MG63 (cell line): ENCODE results near the gene NOP10. TPM values are rescaled to one million over a fixed set of nuclear protein-coding genes. Genes with fewer than 3 reads are reported as not detected.
"Not testable (repeated sequence)": the region's sequence is repeated elsewhere in the genome, so short reads cannot be mapped to it uniquely, and the experiment has no call there.

Experiments used
- DNase-seq: peaks from one replicate; pipeline ENCODE4 v3.0.0-alpha.2; 2020
- H3K27me3 ChIP-seq: fragments of 250-450 bp; sonication (Bioruptor Pico); 2 replicates; pipeline ENCODE4 v1.5.1; 2020; ENCODE audit warnings: mild to moderate bottlenecking, moderate library complexity
- H3K36me3 ChIP-seq: fragments of 250-450 bp; sonication (Bioruptor Pico); 2 replicates; pipeline ENCODE4 v1.5.1; 2020; ENCODE audit warnings: mild to moderate bottlenecking, moderate library complexity
- H3K4me3 ChIP-seq: fragments of 250-450 bp; sonication (Bioruptor Pico); 2 replicates; pipeline ENCODE4 v1.5.1; 2020; ENCODE audit warnings: mild to moderate bottlenecking, moderate library complexity
- H3K9me3 ChIP-seq: fragments of 250-450 bp; sonication (Bioruptor Pico); 2 replicates; pipeline ENCODE4 v1.5.1; 2020; ENCODE audit warnings: mild to moderate bottlenecking, moderate library complexity
- total RNA-seq: library from RNA; depleted of rRNA; stranded (reverse); fragments of >200 nt; shearing (Covaris generic); gene quantifications from 2 replicates; pipeline ENCODE4 v1.2.3, GENCODE V29; 2014; ENCODE audit warnings: low replicate concordance

Gene NOP10
- total RNA-seq, 1 experiment from 2014 or later, result 180 TPM

- no peak for DNase-seq
- Histone ChIP-seq H3K36me3 (no peaks in the 10 kb centered on the region; the same call in 1 of the 2 replicates), H3K4me3 (no peak overlapping the region), H3K9me3 (no peaks in the 10 kb centered on the region), H3K27me3 (no peaks in the 10 kb centered on the region)
Measured at GRCh38 chr15:34362047-34362773, 19.3 kb upstream of the NOP10 start.

DNA sequence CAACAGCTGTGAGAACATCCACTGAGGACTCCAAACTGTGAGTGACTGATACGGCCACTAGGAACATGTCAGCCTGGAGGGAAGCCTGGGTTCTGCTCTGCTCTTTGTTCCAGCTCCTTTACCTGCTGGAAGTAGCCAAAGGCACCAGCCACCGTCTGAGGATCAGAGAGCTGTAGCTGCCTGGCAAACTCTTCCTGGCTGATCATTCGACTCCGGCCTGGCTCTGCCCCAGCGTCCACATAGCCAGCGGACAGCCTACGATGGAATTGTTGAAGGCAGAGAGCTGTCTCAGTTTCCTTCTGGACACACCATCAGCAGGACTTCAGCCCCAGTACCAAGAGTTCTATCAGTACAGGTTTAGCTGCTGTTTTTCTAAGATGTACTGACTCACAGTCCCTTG, 18.3 kb upstream of the NOP10 start:
- H3K27me3 ChIP-seq, result no peaks in the 10 kb centered on the region
- H3K4me3 ChIP-seq, result no peak overlapping the region
- DNase-seq, result no peak
- no peaks in the 10 kb centered on the region for H3K9me3 ChIP-seq
- H3K36me3 ChIP-seq, result no peaks in the 10 kb centered on the region; the same call in 1 of the 2 replicates

DNA sequence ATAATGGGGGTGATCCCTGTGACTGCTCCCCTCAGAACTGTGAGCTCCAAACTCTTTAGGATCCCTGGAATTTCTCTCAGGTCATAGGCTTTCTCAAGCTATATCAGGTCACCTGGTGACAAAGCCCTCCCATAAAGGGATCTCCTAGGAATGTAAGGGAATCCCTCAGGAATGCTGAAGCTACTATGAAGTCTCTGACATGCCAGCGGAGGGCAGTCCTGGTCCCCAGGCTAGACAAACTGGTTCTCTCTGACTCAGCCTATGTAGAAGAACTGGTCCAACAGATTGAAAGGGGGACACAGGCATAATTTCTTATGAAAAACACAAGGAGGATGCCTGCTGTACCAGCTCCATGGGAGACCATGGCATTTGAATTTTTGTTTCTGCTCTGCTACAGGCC, 17.4 kb upstream of the NOP10 start:
- no peaks in the 10 kb centered on the region; the same call in 1 of the 2 replicates for H3K36me3 ChIP-seq
- H3K27me3 ChIP-seq, result no peaks in the 10 kb centered on the region
- H3K9me3 ChIP-seq, result no peaks in the 10 kb centered on the region
- no peak for DNase-seq
- H3K4me3 ChIP-seq, result no peak overlapping the region

DNA sequence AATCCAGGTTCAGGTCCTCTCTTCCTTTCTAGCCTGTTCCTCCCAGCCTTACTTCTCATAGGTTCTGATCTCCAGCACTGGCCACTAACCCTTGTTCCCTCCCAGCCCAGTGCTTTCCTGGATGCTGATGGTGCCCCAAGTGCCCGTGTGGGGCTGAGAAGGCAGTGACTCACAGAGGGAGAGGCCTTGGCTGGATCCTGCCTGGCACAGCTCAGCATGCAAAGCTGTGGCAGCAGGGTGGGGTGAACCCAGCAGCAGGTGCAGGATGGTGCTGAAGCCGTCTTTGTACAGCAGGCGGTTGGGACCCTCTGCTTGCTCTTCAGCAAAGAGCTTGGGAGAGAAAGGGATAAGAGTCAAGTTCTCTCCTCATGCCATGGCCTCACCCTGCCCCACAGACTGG, 16.5 kb upstream of the NOP10 start:
- H3K4me3 ChIP-seq, result no peak overlapping the region
- no peaks in the 10 kb centered on the region for H3K27me3 ChIP-seq
- H3K36me3 ChIP-seq, result no peaks in the 10 kb centered on the region; the same call in 1 of the 2 replicates
- peak; percentile 37 for DNase-seq
- no peaks in the 10 kb centered on the region for H3K9me3 ChIP-seq

GRCh38 chr15:34358948-34359347, 16.0 kb upstream of the NOP10 start:
- H3K27me3 ChIP-seq, result no peaks in the 10 kb centered on the region
- no peak for DNase-seq
- H3K4me3 ChIP-seq, result no peak overlapping the region
- H3K36me3 ChIP-seq, result no peaks in the 10 kb centered on the region; the same call in 1 of the 2 replicates
- no peaks in the 10 kb centered on the region for H3K9me3 ChIP-seq

GRCh38 chr15:34358367-34358766, 15.4 kb upstream of the NOP10 start:
- H3K9me3 ChIP-seq, result no peaks in the 10 kb centered on the region
- no peak for DNase-seq
- no peak overlapping the region for H3K4me3 ChIP-seq
- no peaks in the 10 kb centered on the region; the same call in 1 of the 2 replicates for H3K36me3 ChIP-seq
- no peaks in the 10 kb centered on the region for H3K27me3 ChIP-seq

DNA sequence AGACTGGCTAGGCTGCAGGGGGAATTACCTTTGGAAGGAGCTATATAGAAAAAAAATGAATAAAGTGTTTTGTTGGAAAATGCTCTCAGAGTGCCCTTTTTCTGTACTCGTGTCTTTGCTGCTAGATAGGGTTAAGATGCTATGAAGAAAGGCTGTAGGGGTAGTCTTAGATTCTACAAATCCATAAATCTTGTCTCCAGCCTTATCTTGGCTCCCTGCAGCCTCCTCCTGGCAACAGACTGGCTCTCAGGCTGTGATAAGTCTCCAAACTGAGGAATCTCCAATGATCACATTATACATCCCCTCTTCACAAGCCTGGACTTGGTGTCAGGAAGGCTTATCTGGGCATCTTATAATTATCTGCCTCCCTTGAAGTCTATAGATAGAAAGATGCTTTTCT, 14.7 kb upstream of the NOP10 start:
- Histone ChIP-seq H3K27me3 (no peaks in the 10 kb centered on the region), H3K36me3 (no peaks in the 10 kb centered on the region; the same call in 1 of the 2 replicates), H3K4me3 (no peak overlapping the region), H3K9me3 (no peaks in the 10 kb centered on the region)
- no peak for DNase-seq

DNA sequence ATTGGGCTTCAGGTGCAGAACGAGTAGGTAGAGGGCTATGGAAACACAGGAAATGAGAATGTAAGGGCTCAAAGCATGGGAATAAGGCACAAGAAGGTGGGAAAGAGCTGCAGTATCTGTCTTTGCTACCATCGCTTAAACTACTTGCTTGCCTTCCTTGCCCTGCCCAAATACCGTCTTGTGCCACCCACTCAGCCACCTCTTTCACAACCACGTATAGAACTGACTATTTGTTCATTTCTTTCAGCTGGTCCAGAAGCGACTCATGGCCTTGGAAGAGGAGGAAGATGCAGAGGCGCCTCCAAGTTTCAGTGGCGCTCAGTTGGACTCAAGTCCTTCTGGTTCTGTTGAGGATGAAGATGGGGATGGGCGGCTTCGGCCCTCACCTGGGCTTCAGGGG, 12.3 kb upstream of the NOP10 start:
- Histone ChIP-seq H3K9me3 (no peaks in the 10 kb centered on the region), H3K36me3 (no peaks in the 10 kb centered on the region), H3K27me3 (no peaks in the 10 kb centered on the region), H3K4me3 (no peak overlapping the region)
- DNase-seq, result no peak

DNA sequence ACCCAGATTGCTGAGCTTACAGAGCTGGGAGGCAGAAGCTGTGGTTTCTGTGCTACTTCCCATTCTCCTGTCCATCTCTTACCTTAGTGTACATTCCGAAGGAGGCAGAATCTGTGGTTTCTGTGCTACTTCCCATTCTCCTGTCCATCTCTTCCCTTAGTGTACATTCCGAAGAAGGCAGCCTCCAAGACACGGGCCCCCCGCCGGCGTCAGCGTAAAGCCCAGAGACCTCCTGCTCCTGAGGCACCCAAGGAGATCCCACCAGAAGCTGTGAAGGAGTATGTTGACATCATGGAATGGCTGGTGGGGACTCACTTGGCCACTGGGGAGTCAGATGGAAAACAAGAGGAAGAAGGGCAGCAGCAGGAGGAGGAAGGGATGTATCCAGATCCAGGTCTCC, 11.3 kb upstream of the NOP10 start:
- H3K36me3 ChIP-seq, result no peaks in the 10 kb centered on the region
- no peak overlapping the region for H3K4me3 ChIP-seq
- no peak for DNase-seq
- no peaks in the 10 kb centered on the region for H3K27me3 ChIP-seq
- H3K9me3 ChIP-seq, result no peaks in the 10 kb centered on the region

- Histone ChIP-seq H3K9me3 (no peaks in the 10 kb centered on the region), H3K36me3 (no peaks in the 10 kb centered on the region), H3K4me3 (no peak overlapping the region), H3K27me3 (no peaks in the 10 kb centered on the region)
- no peak for DNase-seq
Measured at GRCh38 chr15:34353627-34354026, 10.7 kb upstream of the NOP10 start.

DNA sequence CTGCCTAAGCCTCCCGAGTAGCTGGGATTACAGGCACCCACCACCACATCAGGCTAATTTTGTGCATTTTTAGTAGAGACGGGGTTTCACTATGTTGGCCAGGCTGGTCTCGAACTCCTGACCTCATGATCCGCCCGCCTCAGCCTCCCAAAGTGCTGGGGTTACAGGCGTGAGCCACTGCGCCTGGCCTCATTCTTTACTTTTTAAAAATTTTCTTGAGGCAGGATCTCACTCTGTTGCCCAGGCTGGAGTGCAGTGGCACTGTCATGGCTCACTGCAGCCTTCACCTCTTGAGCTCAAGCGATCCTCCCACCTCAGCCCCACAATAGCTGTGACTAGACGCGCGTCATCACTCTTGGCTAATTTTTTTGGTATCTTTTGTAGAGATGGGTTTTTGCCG, 10.1 kb upstream of the NOP10 start:
- not testable (repeated sequence) for H3K4me3 ChIP-seq, H3K9me3 ChIP-seq, H3K27me3 ChIP-seq, DNase-seq, H3K36me3 ChIP-seq

DNA sequence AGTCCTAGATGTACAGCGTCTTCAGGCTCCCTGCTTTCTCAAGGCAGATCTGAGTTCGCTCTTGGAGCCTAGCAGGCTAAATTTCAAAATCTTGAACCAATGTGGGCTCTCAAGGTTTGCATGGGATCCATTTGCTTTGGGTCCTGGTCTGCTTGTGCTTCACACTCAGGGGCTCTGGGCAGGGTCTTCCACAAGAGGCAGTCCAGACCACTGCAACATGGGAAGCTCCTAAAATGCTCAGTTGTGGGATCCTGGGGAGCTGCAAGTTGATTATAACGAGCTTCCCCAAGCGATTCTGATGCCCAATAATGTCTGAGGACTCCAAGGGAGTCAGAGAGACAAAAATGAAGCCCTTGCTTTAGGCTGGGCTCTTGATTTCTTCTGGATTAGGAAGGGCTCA, 6.8 kb upstream of the NOP10 start:
- Histone ChIP-seq H3K36me3 (no peaks in the 10 kb centered on the region), H3K9me3 (no peaks in the 10 kb centered on the region), H3K4me3 (no peak overlapping the region), H3K27me3 (no peaks in the 10 kb centered on the region)
- no peak for DNase-seq

DNA sequence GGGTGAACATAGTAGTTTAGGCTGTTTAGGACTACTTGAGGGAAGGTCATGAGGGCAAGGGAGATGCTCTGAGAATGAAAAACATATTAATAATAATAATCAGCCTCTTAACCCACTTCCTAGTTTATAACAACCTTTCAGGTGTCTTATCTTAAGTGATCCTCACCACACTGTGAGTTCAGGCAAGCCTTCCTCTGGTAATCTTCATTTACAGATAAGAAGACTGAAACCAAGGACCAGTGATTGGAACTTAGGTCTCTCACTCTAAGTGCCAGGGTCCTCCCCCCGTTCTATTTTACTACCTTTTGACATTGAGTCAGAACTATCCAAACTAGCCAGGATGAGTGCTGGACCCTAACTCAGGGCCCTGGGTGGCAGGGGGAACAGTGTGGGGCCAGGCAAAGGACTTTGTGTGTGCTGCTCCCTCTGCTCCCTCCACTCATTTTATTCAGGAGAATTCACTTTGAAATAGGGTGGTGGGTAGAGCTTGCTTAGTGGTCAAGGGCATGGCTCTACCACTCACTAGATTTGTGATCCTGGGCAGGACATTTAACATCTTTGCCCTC, 5.9 kb upstream of the NOP10 start:
- Histone ChIP-seq H3K4me3 (no peak overlapping the region), H3K36me3 (no peaks in the 10 kb centered on the region), H3K27me3 (no peaks in the 10 kb centered on the region), H3K9me3 (no peaks in the 10 kb centered on the region)
- no peak for DNase-seq

DNA sequence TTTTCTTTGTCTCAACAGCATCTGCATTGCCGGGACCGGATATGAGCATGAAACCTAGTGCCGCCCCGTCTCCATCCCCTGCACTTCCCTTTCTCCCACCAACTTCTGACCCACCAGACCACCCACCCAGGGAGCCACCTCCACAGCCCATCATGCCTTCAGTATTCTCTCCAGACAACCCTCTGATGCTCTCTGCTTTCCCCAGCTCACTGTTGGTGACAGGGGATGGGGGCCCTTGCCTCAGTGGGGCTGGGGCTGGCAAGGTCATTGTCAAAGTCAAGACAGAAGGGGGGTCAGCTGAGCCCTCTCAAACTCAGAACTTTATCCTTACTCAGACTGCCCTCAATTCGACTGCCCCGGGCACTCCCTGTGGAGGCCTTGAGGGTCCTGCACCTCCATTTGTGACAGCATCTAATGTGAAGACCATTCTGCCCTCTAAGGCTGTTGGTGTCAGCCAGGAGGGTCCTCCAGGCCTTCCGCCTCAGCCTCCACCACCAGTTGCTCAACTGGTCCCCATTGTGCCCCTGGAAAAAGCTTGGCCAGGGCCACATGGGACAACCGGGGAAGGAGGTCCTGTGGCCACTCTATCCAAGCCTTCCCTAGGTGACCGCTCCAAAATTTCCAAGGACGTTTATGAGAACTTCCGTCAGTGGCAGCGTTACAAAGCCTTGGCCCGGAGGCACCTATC, 5.2 kb upstream of the NOP10 start:
- H3K9me3 ChIP-seq, result no peaks in the 10 kb centered on the region
- no peak overlapping the region for H3K4me3 ChIP-seq
- no peaks in the 10 kb centered on the region for H3K27me3 ChIP-seq
- H3K36me3 ChIP-seq, result no peaks in the 10 kb centered on the region
- no peak for DNase-seq

DNA sequence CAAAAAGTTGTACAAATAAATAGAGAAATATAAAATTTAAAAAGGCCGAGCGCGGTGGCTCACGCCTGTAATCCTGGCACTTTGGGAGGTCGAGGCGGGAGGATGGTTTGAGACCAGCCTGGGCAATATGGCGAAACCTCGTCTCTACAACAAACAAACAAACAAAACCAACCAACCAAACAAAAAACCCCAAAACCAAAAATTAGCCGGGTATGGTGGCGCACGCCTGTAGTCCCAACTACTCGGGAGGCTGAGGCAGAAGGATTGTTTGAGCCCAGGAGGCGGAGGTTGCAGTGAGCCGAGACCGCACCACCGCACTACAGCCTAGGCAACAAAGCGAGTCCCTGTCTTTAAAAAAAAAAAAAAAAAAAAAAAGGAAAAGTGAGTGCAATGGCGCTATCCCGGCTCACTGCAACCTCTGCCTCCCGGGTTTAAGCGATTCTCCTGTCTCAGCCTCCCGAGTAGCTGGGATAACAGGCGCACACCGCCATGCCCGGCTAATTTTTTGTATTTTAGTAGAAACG, 661 bp downstream of the NOP10 start:
- DNase-seq, H3K27me3 ChIP-seq, H3K9me3 ChIP-seq: not testable (repeated sequence)
- Histone ChIP-seq H3K4me3 (peak overlapping the region; percentile 86), H3K36me3 (peaks cover 28% of the 10 kb centered on the region)

DNA sequence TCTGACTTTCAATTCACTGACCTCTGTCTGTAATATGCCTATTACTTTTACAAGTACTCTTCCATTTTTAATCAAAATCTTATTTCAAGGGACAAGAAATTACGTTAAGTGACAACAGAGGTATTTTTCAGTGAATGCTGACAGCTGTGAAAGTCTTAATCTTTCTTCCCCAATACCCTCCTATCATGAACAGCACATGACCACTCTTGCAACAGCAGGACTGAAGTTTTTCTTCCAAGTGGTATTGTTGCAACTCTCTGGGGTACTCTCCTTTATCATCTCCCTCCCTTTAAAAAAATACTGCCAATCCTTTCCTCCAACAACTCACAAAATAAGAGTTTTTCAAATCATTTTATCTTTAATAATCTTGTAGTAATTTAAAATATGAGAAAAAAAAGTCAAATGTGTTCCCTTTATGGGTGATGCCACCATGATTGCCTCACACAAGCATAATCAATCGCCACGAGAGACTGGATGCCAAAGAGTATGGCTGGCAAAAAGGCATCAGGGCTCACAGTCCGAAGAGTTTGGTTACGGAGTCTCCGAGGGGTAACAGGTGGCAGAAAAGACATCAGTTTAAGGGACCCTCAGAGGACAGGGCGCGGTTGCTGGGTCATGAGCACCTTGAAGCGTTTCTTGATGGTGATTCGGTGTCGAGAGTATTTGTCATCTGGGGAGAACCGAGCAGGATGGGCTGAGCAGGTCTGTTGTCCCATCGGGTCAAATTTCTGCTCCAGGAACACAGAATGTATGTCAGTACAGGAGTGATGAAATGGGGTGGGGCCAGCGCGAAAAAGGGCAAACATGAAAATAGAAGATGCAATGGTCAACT, 1.3 kb downstream of the NOP10 start:
- Histone ChIP-seq H3K4me3 (peak overlapping the region; percentile 86), H3K9me3 (no peaks in the 10 kb centered on the region)
- DNase-seq, result no peak

DNA sequence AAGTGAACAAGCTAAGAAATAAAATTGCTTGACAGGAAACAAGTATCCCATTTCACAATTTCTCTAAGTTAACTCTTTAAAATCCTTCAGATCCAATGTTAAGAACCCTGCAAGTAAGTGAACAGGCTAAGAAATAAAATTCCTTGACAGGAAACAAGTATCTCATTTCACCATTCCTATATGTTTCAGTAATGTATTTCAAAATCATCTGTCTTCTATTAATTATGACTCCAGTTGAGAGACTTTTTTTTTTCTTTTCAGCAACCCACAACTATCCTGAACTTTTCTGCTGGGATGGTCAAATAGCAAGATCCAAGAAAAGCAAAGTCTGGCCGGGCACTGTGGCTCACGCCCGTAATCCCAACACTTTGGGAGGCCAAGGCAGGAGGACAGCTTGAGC, 3.0 kb downstream of the NOP10 start:
- peaks cover 28% of the 10 kb centered on the region for H3K36me3 ChIP-seq
- no peaks in the 10 kb centered on the region for H3K27me3 ChIP-seq
- no peak overlapping the region for H3K4me3 ChIP-seq
- H3K9me3 ChIP-seq, result no peaks in the 10 kb centered on the region
- no peak for DNase-seq

More for the DNA sequence above, 1.3 kb downstream of the NOP10 start:
- Histone ChIP-seq H3K27me3 (no peaks in the 10 kb centered on the region), H3K36me3 (peaks cover 28% of the 10 kb centered on the region)
